HCT116 (cell line): ENCODE results near the gene CORO2A. TPM values are rescaled to one million over a fixed set of nuclear protein-coding genes. Genes with fewer than 3 reads are reported as not detected.

ENCODE experiments used
- ATAC-seq: fragments of 200-7000 bp; cut with Tn5 transposase; 2 replicates; pipeline ENCODE4 v1.9.1; 2020; ENCODE audit warnings: mild to moderate bottlenecking, moderate library complexity
- BruUV-seq: library from RNA; stranded (reverse); fragments of 400-500 nt; replicated peaks from 2 replicates; lab custom pipeline; 2021; lab: Mats Ljungman, UMichigan
- CTCF ChIA-PET: fragments of 300-600 bp; sonication (Branson Sonifier 250); formaldehyde crosslinking; loops from one replicate; lab custom pipeline; 2021; ENCODE audit warnings: antibody characterized with exemption; lab: Charles Lee
- POLR2A ChIA-PET: fragments of 300-600, 350-600 bp; sonication (Branson Sonifier 250); formaldehyde crosslinking; loops from one replicate; lab custom pipeline; 2021; ENCODE audit warnings: antibody characterized with exemption; lab: Charles Lee
- RAD21 ChIA-PET, 2 experiments: fragments of 300-600 bp; sonication (Branson Sonifier 250); formaldehyde crosslinking; loops; one replicate each; lab custom pipeline; 2023; ENCODE audit warnings: low total read pairs in 2 of 2; ENCODE audit not compliant: uncharacterized antibody in 2 of 2, unreplicated experiment in 2 of 2, low non-redundant PET in 1 of 2; lab: Charles Lee
- DNase-seq: peaks from one replicate; pipeline ENCODE4 v3.0.0-alpha.2; 2010; ENCODE audit warnings: low read depth, low spot score
- H2AFZ ChIP-seq: fragments of 200-600 bp; shearing (Covaris generic), sonication (generic); 2 replicates; pipeline ENCODE4 v1.6.1; 2017; ENCODE audit warnings: low read depth, mixed run types, mixed read lengths, antibody characterized with exemption, low read length; ENCODE audit not compliant: poor library complexity, severe bottlenecking
- H3K27ac ChIP-seq: 2 replicates; pipeline ENCODE4 v1.5.1; 2012; ENCODE audit warnings: low read depth, low read length
- H3K27me3 ChIP-seq: fragments of 200-600 bp; sonication (generic); 2 replicates; pipeline ENCODE4 v1.6.1; 2016; ENCODE audit warnings: mixed run types, low read length, mixed read lengths; ENCODE audit not compliant: insufficient read depth
- H3K36me3 ChIP-seq, 2 experiments: fragments of 200-500 bp in 1 of 2; fragments of 200-600 bp in 1 of 2; sonication (Bioruptor generic) in 1 of 2; sonication (generic) in 1 of 2; 2 replicates each; pipeline versions ENCODE4 v1.5.1 to v1.6.1; 2014 to 2016; ENCODE audit warnings: low read length in 2 of 2, inconsistent platforms in 1 of 2, mixed read lengths in 1 of 2, mixed run types in 1 of 2; ENCODE audit not compliant: insufficient read depth in 2 of 2, control insufficient read depth in 1 of 2
- H3K4me1 ChIP-seq, 2 experiments: fragments of 200-600 bp in 1 of 2; sonication (generic) in 1 of 2; 2 replicates each; pipeline versions ENCODE4 v1.5.1 to v1.6.1; 2012 to 2017; ENCODE audit warnings: low read length in 2 of 2, inconsistent platforms in 1 of 2, mild to moderate bottlenecking in 1 of 2, mixed read lengths in 1 of 2, mixed run types in 1 of 2, moderate library complexity in 1 of 2; ENCODE audit not compliant: insufficient read depth in 2 of 2, control insufficient read depth in 1 of 2
- H3K4me2 ChIP-seq: fragments of 200-600 bp; sonication (generic); 2 replicates; pipeline ENCODE4 v1.6.1; 2017; ENCODE audit warnings: mixed run types, low read length, mixed read lengths
- H3K4me3 ChIP-seq, 2 experiments: fragments of 200-600 bp in 1 of 2; sonication (generic) in 1 of 2; replicated peaks in 1 of 2; 2 replicates each; pipeline ENCODE4 v1.5.1; 2011 to 2016; ENCODE audit warnings: low read length in 2 of 2, control low read depth in 1 of 2, low read depth in 1 of 2, mild to moderate bottlenecking in 1 of 2, mixed read lengths in 1 of 2, mixed run types in 1 of 2
- H3K79me2 ChIP-seq: fragments of 200-600 bp; sonication (generic); 2 replicates; pipeline ENCODE4 v1.6.1; 2017; ENCODE audit warnings: mild to moderate bottlenecking, mixed run types, low read length, moderate library complexity, mixed read lengths; ENCODE audit not compliant: insufficient read depth
- H3K9ac ChIP-seq: fragments of 200-600 bp; sonication (generic); 2 replicates; pipeline ENCODE4 v1.6.1; 2016; ENCODE audit warnings: low read length, mixed read lengths
- H3K9me2 ChIP-seq: fragments of 200-600 bp; sonication (generic), shearing (Covaris generic); 2 replicates; pipeline ENCODE4 v1.6.1; 2017; ENCODE audit warnings: mixed run types, mild to moderate bottlenecking, moderate library complexity; ENCODE audit not compliant: insufficient read depth
- H3K9me3 ChIP-seq, 2 experiments: fragments of 200-500 bp in 1 of 2; fragments of 200-600 bp in 1 of 2; sonication (Bioruptor generic) in 1 of 2; sonication (generic) in 1 of 2; 2 replicates each; pipeline ENCODE4 v1.6.1; 2014 to 2017; ENCODE audit warnings: low read length in 2 of 2, mixed read lengths in 2 of 2, inconsistent platforms in 1 of 2, low read depth in 1 of 2, mild to moderate bottlenecking in 1 of 2, mixed run types in 1 of 2, moderate library complexity in 1 of 2; ENCODE audit not compliant: control insufficient read depth in 1 of 2, insufficient read depth in 1 of 2
- H4K20me1 ChIP-seq: fragments of 200-600 bp; sonication (generic), shearing (Covaris generic); 2 replicates; pipeline ENCODE4 v1.6.1; 2017; ENCODE audit warnings: mixed run types, mild to moderate bottlenecking, moderate library complexity; ENCODE audit not compliant: insufficient read depth
- CBX3 ChIP-seq: IDR thresholded peaks from 2 replicates; pipeline ENCODE4 v1.6.1; 2012; ENCODE audit warnings: low read depth
- CTCF ChIP-seq, 3 experiments: fragments of 200-600 bp in 1 of 3; sonication (generic) in 1 of 3; IDR thresholded peaks in 2 of 3; conservative IDR thresholded peaks in 1 of 3; 2 replicates each; pipeline ENCODE4 v1.5.1; 2012 to 2017; ENCODE audit warnings: low read depth in 2 of 3, low read length in 2 of 3, antibody characterized with exemption in 1 of 3, borderline replicate concordance in 1 of 3, control low read depth in 1 of 3, mild to moderate bottlenecking in 1 of 3, mixed read lengths in 1 of 3, mixed run types in 1 of 3, moderate library complexity in 1 of 3; ENCODE audit not compliant: insufficient read depth in 1 of 3
- ELF1 ChIP-seq: IDR thresholded peaks from 2 replicates; pipeline ENCODE4 v1.6.1; 2012; ENCODE audit warnings: low read depth, borderline replicate concordance
- EZH2 ChIP-seq: fragments of 200-600 bp; sonication (generic); IDR thresholded peaks from 2 replicates; pipeline ENCODE4 v1.6.1; 2017; ENCODE audit warnings: antibody characterized with exemption, mixed run types
- JUND ChIP-seq: IDR thresholded peaks from 2 replicates; pipeline ENCODE4 v1.6.1; 2012
- MAX ChIP-seq: IDR thresholded peaks from 2 replicates; pipeline ENCODE4 v1.6.1; 2012
- RAD21 ChIP-seq: IDR thresholded peaks from 2 replicates; pipeline ENCODE4 v1.6.1; 2012; ENCODE audit warnings: low read depth, mild to moderate bottlenecking
- SIN3A ChIP-seq: IDR thresholded peaks from 2 replicates; pipeline ENCODE4 v1.6.1; 2012; ENCODE audit warnings: low read depth
- ZBTB33 ChIP-seq: IDR thresholded peaks from 2 replicates; pipeline ENCODE4 v1.6.1; 2011; ENCODE audit warnings: mild to moderate bottlenecking, low read length, moderate library complexity; ENCODE audit not compliant: insufficient replicate concordance; ENCODE audit errors: extremely low read depth
- ZFX ChIP-seq: fragments of 450-650 bp; IDR thresholded peaks from 2 replicates; pipeline ENCODE4 v1.6.1; 2017
- intact Hi-C: fragments of 100-400 bp; cut with micrococcal nuclease; formaldehyde crosslinking; loops from 2 replicates; pipeline ENCODE4 v1.10.0; 2022
- total RNA-seq: library from RNA; stranded (reverse); gene quantifications from one replicate; pipeline ENCODE4 v1.2.1, GENCODE V29; 2021; ENCODE audit not compliant: unreplicated experiment
- TF ChIP-seq, protein P1 (sequence below): IDR thresholded peaks from 2 replicates; pipeline ENCODE4 v1.6.1; 2012
- TF ChIP-seq, protein P2 (sequence below): IDR thresholded peaks from 2 replicates; pipeline ENCODE4 v1.6.1; 2012; ENCODE audit warnings: low read depth

Gene CORO2A
- total RNA-seq, 1 experiment from 2014 or later = 5.7 TPM

GRCh38 chr9:98108531-98109031 is 83.9 kb downstream of the CORO2A start:
- no TSS peak for BruUV-seq
- H3K9ac ChIP-seq = no peak overlapping the region
- ATAC-seq = no peak
- H4K20me1 ChIP-seq = no peaks in the 10 kb centered on the region
- DNase-seq = no peak
- H2AFZ ChIP-seq = no peak overlapping the region
- no peak overlapping the region for H3K4me2 ChIP-seq
- H3K79me2 ChIP-seq = no peaks in the 10 kb centered on the region; the same call in 1 of the 2 replicates
- H3K27me3 ChIP-seq = no peaks in the 10 kb centered on the region
- no peaks in the 10 kb centered on the region for H3K9me2 ChIP-seq
- H3K4me1 ChIP-seq = no peaks in the 10 kb centered on the region
- no peak overlapping the region for H3K27ac ChIP-seq
- ChIA-PET CTCF (no interaction called here), RAD21 (no interaction called here), POLR2A (interaction anchor here (1.1 kb wide), 1 partner anchor 11 kb away, joined by 3 read pairs; the partner anchor contains the start of gene TRIM14)
- peaks cover 0 to 18% of the 10 kb centered on the region in 2 experiments; a peak in 3 of 4 replicates for H3K36me3 ChIP-seq
- no peak overlapping the region for H3K4me3 ChIP-seq
- TF ChIP-seq CTCF (IDR thresholded peaks at IDR 0.05 in 2 of 3, conservative IDR thresholded peaks at IDR 0.05 in 1 of 3; ENCODE audit: borderline replicate concordance in 1 of 3, insufficient read depth in 1 of 3, low read depth in 2 of 3, low read length in 2 of 3) (no peak), ELF1 (no peak), JUND (no peak)
- TF ChIP-seq, protein P1, sequence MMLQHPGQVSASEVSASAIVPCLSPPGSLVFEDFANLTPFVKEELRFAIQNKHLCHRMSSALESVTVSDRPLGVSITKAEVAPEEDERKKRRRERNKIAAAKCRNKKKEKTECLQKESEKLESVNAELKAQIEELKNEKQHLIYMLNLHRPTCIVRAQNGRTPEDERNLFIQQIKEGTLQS = no peak
- peaks cover 0 to 5% of the 10 kb centered on the region in 2 experiments; a peak in 1 of 4 replicates for H3K9me3 ChIP-seq
- intact Hi-C loops = no loop called here

DNA sequence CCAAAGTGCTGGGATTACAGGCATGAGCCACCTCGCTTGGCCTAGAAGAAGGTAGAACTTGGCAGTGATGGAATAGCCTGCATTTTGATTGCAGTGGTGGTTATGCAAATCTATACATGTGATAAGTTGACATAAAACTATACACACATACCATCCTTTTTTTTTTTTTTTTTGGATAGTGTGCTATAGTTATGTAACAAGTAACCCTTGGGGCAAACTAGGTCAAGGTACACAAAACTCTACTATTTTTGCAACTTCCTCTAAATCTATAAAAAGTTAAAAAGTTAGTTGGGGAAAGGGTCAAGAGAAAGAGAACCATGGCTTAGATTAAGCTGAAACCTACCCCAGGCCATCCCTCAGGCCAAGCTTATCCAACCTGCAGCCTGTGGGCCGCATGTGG is 84.5 kb downstream of the CORO2A start:
- Histone ChIP-seq H3K9me3 (peaks cover 0 to 5% of the 10 kb centered on the region in 2 experiments; a peak in 1 of 4 replicates), H3K4me3 (no peak overlapping the region), H3K9ac (no peak overlapping the region), H3K4me2 (no peak overlapping the region), H3K36me3 (peaks cover 0 to 18% of the 10 kb centered on the region in 2 experiments; a peak in 3 of 4 replicates), H3K4me1 (no peaks in the 10 kb centered on the region), H3K27ac (no peak overlapping the region), H3K9me2 (no peaks in the 10 kb centered on the region), H3K27me3 (no peaks in the 10 kb centered on the region), H4K20me1 (no peaks in the 10 kb centered on the region), H2AFZ (no peak overlapping the region), H3K79me2 (no peaks in the 10 kb centered on the region; the same call in 1 of the 2 replicates)
- no peak for DNase-seq
- ChIA-PET RAD21 (no interaction called here), CTCF (no interaction called here), POLR2A (interaction anchor here (1.1 kb wide), 1 partner anchor 11 kb away, joined by 3 read pairs; the partner anchor contains the start of gene TRIM14)
- intact Hi-C loops = no loop called here
- ATAC-seq = no peak
- BruUV-seq = no TSS peak
- TF ChIP-seq, protein P2, sequence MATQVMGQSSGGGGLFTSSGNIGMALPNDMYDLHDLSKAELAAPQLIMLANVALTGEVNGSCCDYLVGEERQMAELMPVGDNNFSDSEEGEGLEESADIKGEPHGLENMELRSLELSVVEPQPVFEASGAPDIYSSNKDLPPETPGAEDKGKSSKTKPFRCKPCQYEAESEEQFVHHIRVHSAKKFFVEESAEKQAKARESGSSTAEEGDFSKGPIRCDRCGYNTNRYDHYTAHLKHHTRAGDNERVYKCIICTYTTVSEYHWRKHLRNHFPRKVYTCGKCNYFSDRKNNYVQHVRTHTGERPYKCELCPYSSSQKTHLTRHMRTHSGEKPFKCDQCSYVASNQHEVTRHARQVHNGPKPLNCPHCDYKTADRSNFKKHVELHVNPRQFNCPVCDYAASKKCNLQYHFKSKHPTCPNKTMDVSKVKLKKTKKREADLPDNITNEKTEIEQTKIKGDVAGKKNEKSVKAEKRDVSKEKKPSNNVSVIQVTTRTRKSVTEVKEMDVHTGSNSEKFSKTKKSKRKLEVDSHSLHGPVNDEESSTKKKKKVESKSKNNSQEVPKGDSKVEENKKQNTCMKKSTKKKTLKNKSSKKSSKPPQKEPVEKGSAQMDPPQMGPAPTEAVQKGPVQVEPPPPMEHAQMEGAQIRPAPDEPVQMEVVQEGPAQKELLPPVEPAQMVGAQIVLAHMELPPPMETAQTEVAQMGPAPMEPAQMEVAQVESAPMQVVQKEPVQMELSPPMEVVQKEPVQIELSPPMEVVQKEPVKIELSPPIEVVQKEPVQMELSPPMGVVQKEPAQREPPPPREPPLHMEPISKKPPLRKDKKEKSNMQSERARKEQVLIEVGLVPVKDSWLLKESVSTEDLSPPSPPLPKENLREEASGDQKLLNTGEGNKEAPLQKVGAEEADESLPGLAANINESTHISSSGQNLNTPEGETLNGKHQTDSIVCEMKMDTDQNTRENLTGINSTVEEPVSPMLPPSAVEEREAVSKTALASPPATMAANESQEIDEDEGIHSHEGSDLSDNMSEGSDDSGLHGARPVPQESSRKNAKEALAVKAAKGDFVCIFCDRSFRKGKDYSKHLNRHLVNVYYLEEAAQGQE = no peak
- TF ChIP-seq ZBTB33 = no peak
- no peak for TF ChIP-seq SIN3A
- TF ChIP-seq MAX = no peak
- TF ChIP-seq ZFX = no peak
- no peak for TF ChIP-seq EZH2
- no peak for TF ChIP-seq CBX3
- TF ChIP-seq RAD21 = no peak
